Measurements from ENCODE around the gene ASH1L.

DNA sequence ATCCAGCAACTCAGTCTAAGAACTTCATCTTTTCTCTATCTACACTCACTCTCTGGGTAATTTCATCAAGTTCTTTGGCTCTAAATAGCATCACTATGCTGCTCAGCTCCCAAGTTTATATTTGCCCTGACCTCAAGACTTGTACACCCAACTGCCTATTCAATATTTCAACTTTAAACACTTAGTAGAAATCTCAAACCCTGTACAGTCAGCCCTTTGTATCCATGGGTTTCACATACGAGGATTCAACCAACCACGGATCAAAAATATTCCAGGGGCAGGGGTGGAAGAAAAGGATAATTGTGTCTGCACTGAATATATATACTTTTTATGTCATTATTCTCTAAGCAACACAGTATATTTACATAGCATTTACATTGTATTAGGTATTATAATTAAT lies 13.9 kb downstream of the ASH1L start:
- TF ChIP-seq, protein P1, sequence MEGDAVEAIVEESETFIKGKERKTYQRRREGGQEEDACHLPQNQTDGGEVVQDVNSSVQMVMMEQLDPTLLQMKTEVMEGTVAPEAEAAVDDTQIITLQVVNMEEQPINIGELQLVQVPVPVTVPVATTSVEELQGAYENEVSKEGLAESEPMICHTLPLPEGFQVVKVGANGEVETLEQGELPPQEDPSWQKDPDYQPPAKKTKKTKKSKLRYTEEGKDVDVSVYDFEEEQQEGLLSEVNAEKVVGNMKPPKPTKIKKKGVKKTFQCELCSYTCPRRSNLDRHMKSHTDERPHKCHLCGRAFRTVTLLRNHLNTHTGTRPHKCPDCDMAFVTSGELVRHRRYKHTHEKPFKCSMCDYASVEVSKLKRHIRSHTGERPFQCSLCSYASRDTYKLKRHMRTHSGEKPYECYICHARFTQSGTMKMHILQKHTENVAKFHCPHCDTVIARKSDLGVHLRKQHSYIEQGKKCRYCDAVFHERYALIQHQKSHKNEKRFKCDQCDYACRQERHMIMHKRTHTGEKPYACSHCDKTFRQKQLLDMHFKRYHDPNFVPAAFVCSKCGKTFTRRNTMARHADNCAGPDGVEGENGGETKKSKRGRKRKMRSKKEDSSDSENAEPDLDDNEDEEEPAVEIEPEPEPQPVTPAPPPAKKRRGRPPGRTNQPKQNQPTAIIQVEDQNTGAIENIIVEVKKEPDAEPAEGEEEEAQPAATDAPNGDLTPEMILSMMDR (IDR thresholded peaks at IDR 0.05 in 2 of 3, conservative IDR thresholded peaks at IDR 0.05 in 1 of 3; ENCODE audit: borderline replicate concordance in 1 of 3, insufficient read depth in 1 of 3, low read depth in 2 of 3, low read length in 2 of 3): no peak
- TF ChIP-seq ZNF274 (IDR thresholded peaks at IDR 0.05; ENCODE audit: low read depth, low read length): no peak
- TF ChIP-seq POLR2AphosphoS5 (IDR thresholded peaks at IDR 0.05; ENCODE audit: low read depth, low read length): no peak
- TF ChIP-seq EZH2 (IDR thresholded peaks at IDR 0.05): no peak
- TF ChIP-seq POLR2A (IDR thresholded peaks at IDR 0.05; ENCODE audit: borderline replicate concordance, extremely low read depth, insufficient read depth, insufficient read length): no peak
- TF ChIP-seq, protein P2, sequence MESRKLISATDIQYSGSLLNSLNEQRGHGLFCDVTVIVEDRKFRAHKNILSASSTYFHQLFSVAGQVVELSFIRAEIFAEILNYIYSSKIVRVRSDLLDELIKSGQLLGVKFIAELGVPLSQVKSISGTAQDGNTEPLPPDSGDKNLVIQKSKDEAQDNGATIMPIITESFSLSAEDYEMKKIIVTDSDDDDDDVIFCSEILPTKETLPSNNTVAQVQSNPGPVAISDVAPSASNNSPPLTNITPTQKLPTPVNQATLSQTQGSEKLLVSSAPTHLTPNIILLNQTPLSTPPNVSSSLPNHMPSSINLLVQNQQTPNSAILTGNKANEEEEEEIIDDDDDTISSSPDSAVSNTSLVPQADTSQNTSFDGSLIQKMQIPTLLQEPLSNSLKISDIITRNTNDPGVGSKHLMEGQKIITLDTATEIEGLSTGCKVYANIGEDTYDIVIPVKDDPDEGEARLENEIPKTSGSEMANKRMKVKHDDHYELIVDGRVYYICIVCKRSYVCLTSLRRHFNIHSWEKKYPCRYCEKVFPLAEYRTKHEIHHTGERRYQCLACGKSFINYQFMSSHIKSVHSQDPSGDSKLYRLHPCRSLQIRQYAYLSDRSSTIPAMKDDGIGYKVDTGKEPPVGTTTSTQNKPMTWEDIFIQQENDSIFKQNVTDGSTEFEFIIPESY (IDR thresholded peaks at IDR 0.05; ENCODE audit: extremely low read depth, insufficient replicate concordance, low read length): no peak
- TF ChIP-seq, protein P3, sequence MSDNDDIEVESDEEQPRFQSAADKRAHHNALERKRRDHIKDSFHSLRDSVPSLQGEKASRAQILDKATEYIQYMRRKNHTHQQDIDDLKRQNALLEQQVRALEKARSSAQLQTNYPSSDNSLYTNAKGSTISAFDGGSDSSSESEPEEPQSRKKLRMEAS (IDR thresholded peaks at IDR 0.05): no peak
- TF ChIP-seq CBX3 (IDR thresholded peaks at IDR 0.05; ENCODE audit: low read depth): no peak
- no peak for TF ChIP-seq RAD21 (IDR thresholded peaks at IDR 0.05; ENCODE audit: low read depth)
- TF ChIP-seq, protein P4, sequence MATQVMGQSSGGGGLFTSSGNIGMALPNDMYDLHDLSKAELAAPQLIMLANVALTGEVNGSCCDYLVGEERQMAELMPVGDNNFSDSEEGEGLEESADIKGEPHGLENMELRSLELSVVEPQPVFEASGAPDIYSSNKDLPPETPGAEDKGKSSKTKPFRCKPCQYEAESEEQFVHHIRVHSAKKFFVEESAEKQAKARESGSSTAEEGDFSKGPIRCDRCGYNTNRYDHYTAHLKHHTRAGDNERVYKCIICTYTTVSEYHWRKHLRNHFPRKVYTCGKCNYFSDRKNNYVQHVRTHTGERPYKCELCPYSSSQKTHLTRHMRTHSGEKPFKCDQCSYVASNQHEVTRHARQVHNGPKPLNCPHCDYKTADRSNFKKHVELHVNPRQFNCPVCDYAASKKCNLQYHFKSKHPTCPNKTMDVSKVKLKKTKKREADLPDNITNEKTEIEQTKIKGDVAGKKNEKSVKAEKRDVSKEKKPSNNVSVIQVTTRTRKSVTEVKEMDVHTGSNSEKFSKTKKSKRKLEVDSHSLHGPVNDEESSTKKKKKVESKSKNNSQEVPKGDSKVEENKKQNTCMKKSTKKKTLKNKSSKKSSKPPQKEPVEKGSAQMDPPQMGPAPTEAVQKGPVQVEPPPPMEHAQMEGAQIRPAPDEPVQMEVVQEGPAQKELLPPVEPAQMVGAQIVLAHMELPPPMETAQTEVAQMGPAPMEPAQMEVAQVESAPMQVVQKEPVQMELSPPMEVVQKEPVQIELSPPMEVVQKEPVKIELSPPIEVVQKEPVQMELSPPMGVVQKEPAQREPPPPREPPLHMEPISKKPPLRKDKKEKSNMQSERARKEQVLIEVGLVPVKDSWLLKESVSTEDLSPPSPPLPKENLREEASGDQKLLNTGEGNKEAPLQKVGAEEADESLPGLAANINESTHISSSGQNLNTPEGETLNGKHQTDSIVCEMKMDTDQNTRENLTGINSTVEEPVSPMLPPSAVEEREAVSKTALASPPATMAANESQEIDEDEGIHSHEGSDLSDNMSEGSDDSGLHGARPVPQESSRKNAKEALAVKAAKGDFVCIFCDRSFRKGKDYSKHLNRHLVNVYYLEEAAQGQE (IDR thresholded peaks at IDR 0.05; ENCODE audit: low read depth): no peak
- no peak for TF ChIP-seq CEBPB (IDR thresholded peaks at IDR 0.05; ENCODE audit: low read depth)
- TF ChIP-seq ZFX (IDR thresholded peaks at IDR 0.05): no peak
- TF ChIP-seq YY1 (IDR thresholded peaks at IDR 0.05; ENCODE audit: extremely low read depth, insufficient replicate concordance, low read depth, low read length): no peak

All from HCT116 (cell line).